ENCODE data around the gene CALCB.

DNA sequence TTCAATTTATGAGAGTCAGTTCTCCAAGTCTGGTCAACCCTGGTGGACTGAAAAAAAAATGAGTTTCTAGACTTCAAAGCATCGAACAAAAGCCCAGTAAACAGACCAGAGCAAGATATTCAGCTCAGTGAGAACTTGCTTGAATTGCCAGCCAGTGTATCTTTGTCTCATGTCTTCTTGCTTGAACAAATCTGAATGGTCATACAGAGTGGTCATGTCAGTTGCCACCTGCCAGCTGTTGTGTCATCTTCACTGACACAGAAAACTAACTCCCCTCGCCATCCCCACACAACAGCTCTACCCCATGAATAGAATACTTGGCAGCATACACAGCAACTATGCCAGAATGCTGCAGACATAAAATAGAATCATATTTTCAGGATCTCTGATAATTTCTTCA, 27.5 kb upstream of the CALCB start:
- TF ChIP-seq, protein P1, sequence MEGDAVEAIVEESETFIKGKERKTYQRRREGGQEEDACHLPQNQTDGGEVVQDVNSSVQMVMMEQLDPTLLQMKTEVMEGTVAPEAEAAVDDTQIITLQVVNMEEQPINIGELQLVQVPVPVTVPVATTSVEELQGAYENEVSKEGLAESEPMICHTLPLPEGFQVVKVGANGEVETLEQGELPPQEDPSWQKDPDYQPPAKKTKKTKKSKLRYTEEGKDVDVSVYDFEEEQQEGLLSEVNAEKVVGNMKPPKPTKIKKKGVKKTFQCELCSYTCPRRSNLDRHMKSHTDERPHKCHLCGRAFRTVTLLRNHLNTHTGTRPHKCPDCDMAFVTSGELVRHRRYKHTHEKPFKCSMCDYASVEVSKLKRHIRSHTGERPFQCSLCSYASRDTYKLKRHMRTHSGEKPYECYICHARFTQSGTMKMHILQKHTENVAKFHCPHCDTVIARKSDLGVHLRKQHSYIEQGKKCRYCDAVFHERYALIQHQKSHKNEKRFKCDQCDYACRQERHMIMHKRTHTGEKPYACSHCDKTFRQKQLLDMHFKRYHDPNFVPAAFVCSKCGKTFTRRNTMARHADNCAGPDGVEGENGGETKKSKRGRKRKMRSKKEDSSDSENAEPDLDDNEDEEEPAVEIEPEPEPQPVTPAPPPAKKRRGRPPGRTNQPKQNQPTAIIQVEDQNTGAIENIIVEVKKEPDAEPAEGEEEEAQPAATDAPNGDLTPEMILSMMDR (IDR thresholded peaks at IDR 0.05; ENCODE audit: poor library complexity, severe bottlenecking) = no peak
- TF ChIP-seq EZH2 (IDR thresholded peaks at IDR 0.05; ENCODE audit: borderline replicate concordance, insufficient read depth, low read length, poor library complexity, severe bottlenecking) (no peak), POLR2AphosphoS5 (IDR thresholded peaks at IDR 0.05) (no peak), SMC3 (conservative IDR thresholded peaks at IDR 0.05; ENCODE audit: poor library complexity) (no peak), RAD21 (conservative IDR thresholded peaks at IDR 0.05) (no peak), EP300 (conservative IDR thresholded peaks at IDR 0.05; ENCODE audit: poor library complexity, severe bottlenecking) (no peak), MXI1 (conservative IDR thresholded peaks at IDR 0.05; ENCODE audit: poor library complexity, severe bottlenecking) (no peak), TAF1 (IDR thresholded peaks at IDR 0.05; ENCODE audit: low read depth) (no peak)
- TF ChIP-seq, protein P2, sequence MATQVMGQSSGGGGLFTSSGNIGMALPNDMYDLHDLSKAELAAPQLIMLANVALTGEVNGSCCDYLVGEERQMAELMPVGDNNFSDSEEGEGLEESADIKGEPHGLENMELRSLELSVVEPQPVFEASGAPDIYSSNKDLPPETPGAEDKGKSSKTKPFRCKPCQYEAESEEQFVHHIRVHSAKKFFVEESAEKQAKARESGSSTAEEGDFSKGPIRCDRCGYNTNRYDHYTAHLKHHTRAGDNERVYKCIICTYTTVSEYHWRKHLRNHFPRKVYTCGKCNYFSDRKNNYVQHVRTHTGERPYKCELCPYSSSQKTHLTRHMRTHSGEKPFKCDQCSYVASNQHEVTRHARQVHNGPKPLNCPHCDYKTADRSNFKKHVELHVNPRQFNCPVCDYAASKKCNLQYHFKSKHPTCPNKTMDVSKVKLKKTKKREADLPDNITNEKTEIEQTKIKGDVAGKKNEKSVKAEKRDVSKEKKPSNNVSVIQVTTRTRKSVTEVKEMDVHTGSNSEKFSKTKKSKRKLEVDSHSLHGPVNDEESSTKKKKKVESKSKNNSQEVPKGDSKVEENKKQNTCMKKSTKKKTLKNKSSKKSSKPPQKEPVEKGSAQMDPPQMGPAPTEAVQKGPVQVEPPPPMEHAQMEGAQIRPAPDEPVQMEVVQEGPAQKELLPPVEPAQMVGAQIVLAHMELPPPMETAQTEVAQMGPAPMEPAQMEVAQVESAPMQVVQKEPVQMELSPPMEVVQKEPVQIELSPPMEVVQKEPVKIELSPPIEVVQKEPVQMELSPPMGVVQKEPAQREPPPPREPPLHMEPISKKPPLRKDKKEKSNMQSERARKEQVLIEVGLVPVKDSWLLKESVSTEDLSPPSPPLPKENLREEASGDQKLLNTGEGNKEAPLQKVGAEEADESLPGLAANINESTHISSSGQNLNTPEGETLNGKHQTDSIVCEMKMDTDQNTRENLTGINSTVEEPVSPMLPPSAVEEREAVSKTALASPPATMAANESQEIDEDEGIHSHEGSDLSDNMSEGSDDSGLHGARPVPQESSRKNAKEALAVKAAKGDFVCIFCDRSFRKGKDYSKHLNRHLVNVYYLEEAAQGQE (IDR thresholded peaks at IDR 0.05; ENCODE audit: borderline replicate concordance) = no peak

All from neural cell (in vitro differentiated cells).